ENCODE measurements around the gene GOLGA6L10.
"Not testable (repeated sequence)": the region's sequence is repeated elsewhere in the genome, so short reads cannot be mapped to it uniquely, and the experiment has no call there.

Gene GOLGA6L10

DNA sequence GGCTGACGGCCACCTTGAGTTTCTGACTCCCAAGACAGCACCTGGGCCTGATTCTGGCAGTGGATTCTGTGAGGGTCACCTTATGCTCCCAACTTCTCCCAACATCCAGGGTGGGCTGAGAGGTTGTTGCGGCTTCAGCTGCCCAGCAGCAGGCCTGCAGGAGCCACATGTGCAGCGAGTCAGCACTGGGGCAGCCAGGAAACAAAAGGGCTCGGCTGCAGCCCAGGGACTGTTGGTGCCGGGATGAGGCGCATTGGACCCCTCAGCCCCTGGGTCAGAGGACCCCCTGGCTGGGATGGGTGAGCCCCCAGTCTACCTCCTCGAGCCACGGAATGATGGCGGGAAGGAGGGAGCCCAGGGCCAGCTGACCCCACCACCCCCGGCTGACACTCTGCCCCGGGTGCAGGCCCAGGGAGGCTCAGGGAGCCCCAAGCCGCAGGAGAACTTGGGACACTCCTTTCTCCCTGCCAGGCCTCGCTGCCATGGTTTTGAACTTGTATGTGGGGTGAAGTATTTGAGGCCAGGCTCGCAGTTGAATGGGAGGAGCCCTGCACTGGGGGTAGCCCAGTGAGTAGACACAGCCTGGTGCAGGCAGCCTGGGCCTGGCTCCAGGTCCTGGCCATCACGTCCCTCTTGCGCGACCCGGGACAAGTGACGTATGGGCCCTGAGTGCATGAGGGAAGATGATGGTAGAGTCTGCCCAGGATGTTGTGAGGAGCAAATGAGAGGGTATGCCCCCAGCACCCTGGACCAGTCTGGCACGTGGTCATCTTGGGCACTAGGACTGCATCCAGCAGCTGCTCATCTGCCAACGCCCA lies 35.1 kb downstream of the GOLGA6L10 start:
- H3K4me3 ChIP-seq (ENCODE audit: control insufficient read depth in 1 of 7, extremely low read depth in 1 of 7, insufficient read depth in 4 of 7, low read depth in 2 of 7, low read length in 6 of 7); H3K27ac ChIP-seq (ENCODE audit: insufficient read depth in 1 of 2, low read depth in 1 of 2, low read length in 2 of 2, poor library complexity in 1 of 2, severe bottlenecking in 2 of 2); POLR2A ChIA-PET; DNase-seq; H3K9me3 ChIP-seq (ENCODE audit: control extremely low read depth in 1 of 5, control insufficient read depth in 4 of 5, insufficient read depth in 2 of 5, low read depth in 1 of 5, low read length in 4 of 5); CTCF ChIA-PET; H3K36me3 ChIP-seq (ENCODE audit: control insufficient read depth in 4 of 4, insufficient read depth in 4 of 4, low read length in 3 of 4); H3K27me3 ChIP-seq (replicated peaks in 2 of 5; ENCODE audit: control insufficient read depth in 4 of 5, insufficient read depth in 5 of 5, low read length in 4 of 5); H3K4me1 ChIP-seq (ENCODE audit: control extremely low read depth in 1 of 4, control insufficient read depth in 4 of 4, insufficient read depth in 4 of 4, low read length in 3 of 4): not testable (repeated sequence)
- WGBS (ENCODE audit: insufficient coverage), result 88% methylated on average over 10 of the region's 21 CpGs

- H3K4me1 ChIP-seq (ENCODE audit: control extremely low read depth in 1 of 4, control insufficient read depth in 4 of 4, insufficient read depth in 4 of 4, low read length in 3 of 4), result peaks cover 0 to 6% (median 0%) of the 10 kb centered on the region in 4 experiments
- peaks cover 0 to 4% (median 3%) of the 10 kb centered on the region in 5 experiments for H3K9me3 ChIP-seq (ENCODE audit: control extremely low read depth in 1 of 5, control insufficient read depth in 4 of 5, insufficient read depth in 2 of 5, low read depth in 1 of 5, low read length in 4 of 5)
- no peaks in the 10 kb centered on the region for H3K27me3 ChIP-seq (replicated peaks in 2 of 5; ENCODE audit: control insufficient read depth in 4 of 5, insufficient read depth in 5 of 5, low read length in 4 of 5)
- H3K4me3 ChIP-seq (ENCODE audit: control insufficient read depth in 1 of 7, extremely low read depth in 1 of 7, insufficient read depth in 4 of 7, low read depth in 2 of 7, low read length in 6 of 7), result no peak overlapping the region
- no peaks in the 10 kb centered on the region for H3K36me3 ChIP-seq (ENCODE audit: control insufficient read depth in 4 of 4, insufficient read depth in 4 of 4, low read length in 3 of 4)
- H3K27ac ChIP-seq (ENCODE audit: insufficient read depth in 1 of 2, low read depth in 1 of 2, low read length in 2 of 2, poor library complexity in 1 of 2, severe bottlenecking in 2 of 2), result no peak overlapping the region
- CTCF ChIA-PET, result no interaction called here
- no peak for DNase-seq
- POLR2A ChIA-PET, result no interaction called here
- 100% methylated on average over 2 of the region's 2 CpGs for WGBS (ENCODE audit: insufficient coverage)
Measured at GRCh38 chr15:82313446-82313845, 35.8 kb downstream of the GOLGA6L10 start.

- ChIA-PET CTCF (no interaction called here), POLR2A (no interaction called here)
- peaks cover 0 to 4% (median 3%) of the 10 kb centered on the region in 5 experiments for H3K9me3 ChIP-seq (ENCODE audit: control extremely low read depth in 1 of 5, control insufficient read depth in 4 of 5, insufficient read depth in 2 of 5, low read depth in 1 of 5, low read length in 4 of 5)
- peaks cover 0 to 6% (median 0%) of the 10 kb centered on the region in 4 experiments for H3K4me1 ChIP-seq (ENCODE audit: control extremely low read depth in 1 of 4, control insufficient read depth in 4 of 4, insufficient read depth in 4 of 4, low read length in 3 of 4)
- H3K27ac ChIP-seq (ENCODE audit: insufficient read depth in 1 of 2, low read depth in 1 of 2, low read length in 2 of 2, poor library complexity in 1 of 2, severe bottlenecking in 2 of 2), result no peak overlapping the region
- no peaks in the 10 kb centered on the region for H3K36me3 ChIP-seq (ENCODE audit: control insufficient read depth in 4 of 4, insufficient read depth in 4 of 4, low read length in 3 of 4)
- no peak for DNase-seq
- H3K4me3 ChIP-seq (ENCODE audit: control insufficient read depth in 1 of 7, extremely low read depth in 1 of 7, insufficient read depth in 4 of 7, low read depth in 2 of 7, low read length in 6 of 7), result no peak overlapping the region
- WGBS (ENCODE audit: insufficient coverage), result 86% methylated on average over 6 of the region's 8 CpGs
- no peaks in the 10 kb centered on the region for H3K27me3 ChIP-seq (replicated peaks in 2 of 5; ENCODE audit: control insufficient read depth in 4 of 5, insufficient read depth in 5 of 5, low read length in 4 of 5)
Measured at GRCh38 chr15:82312586-82313349, 36.5 kb downstream of the GOLGA6L10 start.

DNA sequence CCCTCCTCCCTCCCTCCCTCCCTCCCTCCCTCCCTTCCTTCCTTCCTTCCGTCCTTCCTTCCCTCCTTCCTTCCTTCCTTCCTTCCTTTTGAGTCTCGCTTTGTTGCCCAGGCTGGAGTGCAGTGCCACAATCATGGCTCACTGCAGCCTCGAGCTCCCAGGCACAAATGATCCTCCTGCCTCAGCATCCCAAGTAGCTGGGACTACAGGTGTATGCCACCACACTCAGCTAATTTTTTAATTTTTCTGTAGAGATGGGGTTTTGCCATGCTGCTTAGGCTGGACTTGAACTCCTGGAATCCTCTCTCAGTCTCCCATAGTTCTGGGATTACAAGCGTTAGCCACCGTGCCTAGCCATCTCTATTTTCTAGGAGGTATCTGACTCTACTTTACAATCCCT lies 38.0 kb downstream of the GOLGA6L10 start:
- H3K9me3 ChIP-seq (ENCODE audit: control extremely low read depth in 1 of 5, control insufficient read depth in 4 of 5, insufficient read depth in 2 of 5, low read depth in 1 of 5, low read length in 4 of 5); CTCF ChIA-PET; H3K4me3 ChIP-seq (ENCODE audit: control insufficient read depth in 1 of 7, extremely low read depth in 1 of 7, insufficient read depth in 4 of 7, low read depth in 2 of 7, low read length in 6 of 7); H3K27ac ChIP-seq (ENCODE audit: insufficient read depth in 1 of 2, low read depth in 1 of 2, low read length in 2 of 2, poor library complexity in 1 of 2, severe bottlenecking in 2 of 2); H3K27me3 ChIP-seq (replicated peaks in 2 of 5; ENCODE audit: control insufficient read depth in 4 of 5, insufficient read depth in 5 of 5, low read length in 4 of 5); H3K4me1 ChIP-seq (ENCODE audit: control extremely low read depth in 1 of 4, control insufficient read depth in 4 of 4, insufficient read depth in 4 of 4, low read length in 3 of 4); H3K36me3 ChIP-seq (ENCODE audit: control insufficient read depth in 4 of 4, insufficient read depth in 4 of 4, low read length in 3 of 4); POLR2A ChIA-PET; DNase-seq: not testable (repeated sequence)
- 100% methylated on average over 2 of the region's 5 CpGs for WGBS (ENCODE audit: insufficient coverage)

DNA sequence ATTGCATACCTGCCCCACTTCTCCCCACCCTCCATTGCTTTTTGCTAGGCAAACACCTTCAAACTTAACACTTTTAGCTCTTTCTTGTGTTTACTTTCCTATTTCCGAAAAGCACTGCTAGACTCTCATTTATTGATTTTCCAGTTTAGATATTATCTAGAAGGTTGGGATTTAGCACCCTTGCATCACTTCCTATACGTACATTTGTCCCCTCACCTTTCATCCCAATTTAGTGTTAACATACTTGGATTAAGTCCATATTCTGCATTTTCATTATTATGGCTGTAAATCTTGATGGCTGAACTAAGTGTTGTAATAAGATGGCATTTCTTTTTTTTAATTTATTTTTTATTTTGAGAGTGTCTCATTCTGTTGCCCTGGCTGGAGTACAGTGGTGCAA lies 39.5 kb downstream of the GOLGA6L10 start:
- peaks cover 0 to 6% (median 0%) of the 10 kb centered on the region in 4 experiments for H3K4me1 ChIP-seq (ENCODE audit: control extremely low read depth in 1 of 4, control insufficient read depth in 4 of 4, insufficient read depth in 4 of 4, low read length in 3 of 4)
- ChIA-PET POLR2A (no interaction called here), CTCF (interaction anchor here (0.6 kb wide), 1 partner anchor 120 kb away, joined by 3 read pairs; no protein-coding TSS in a partner anchor)
- no peaks in the 10 kb centered on the region for H3K27me3 ChIP-seq (replicated peaks in 2 of 5; ENCODE audit: control insufficient read depth in 4 of 5, insufficient read depth in 5 of 5, low read length in 4 of 5)
- no CpG with 5 or more reads among the region's 2 CpGs for WGBS (ENCODE audit: insufficient coverage)
- DNase-seq, result no peak
- peaks cover 0 to 4% (median 3%) of the 10 kb centered on the region in 5 experiments for H3K9me3 ChIP-seq (ENCODE audit: control extremely low read depth in 1 of 5, control insufficient read depth in 4 of 5, insufficient read depth in 2 of 5, low read depth in 1 of 5, low read length in 4 of 5)
- no peak overlapping the region for H3K27ac ChIP-seq (ENCODE audit: insufficient read depth in 1 of 2, low read depth in 1 of 2, low read length in 2 of 2, poor library complexity in 1 of 2, severe bottlenecking in 2 of 2)
- no peak overlapping the region for H3K4me3 ChIP-seq (ENCODE audit: control insufficient read depth in 1 of 7, extremely low read depth in 1 of 7, insufficient read depth in 4 of 7, low read depth in 2 of 7, low read length in 6 of 7)
- no peaks in the 10 kb centered on the region for H3K36me3 ChIP-seq (ENCODE audit: control insufficient read depth in 4 of 4, insufficient read depth in 4 of 4, low read length in 3 of 4)

- Histone ChIP-seq H3K4me3 (ENCODE audit: control insufficient read depth in 1 of 7, extremely low read depth in 1 of 7, insufficient read depth in 4 of 7, low read depth in 2 of 7, low read length in 6 of 7) (no peak overlapping the region), H3K9me3 (ENCODE audit: control extremely low read depth in 1 of 5, control insufficient read depth in 4 of 5, insufficient read depth in 2 of 5, low read depth in 1 of 5, low read length in 4 of 5) (peaks cover 0 to 4% (median 3%) of the 10 kb centered on the region in 5 experiments), H3K36me3 (ENCODE audit: control insufficient read depth in 4 of 4, insufficient read depth in 4 of 4, low read length in 3 of 4) (no peaks in the 10 kb centered on the region), H3K4me1 (ENCODE audit: control extremely low read depth in 1 of 4, control insufficient read depth in 4 of 4, insufficient read depth in 4 of 4, low read length in 3 of 4) (no peaks in the 10 kb centered on the region), H3K27ac (ENCODE audit: insufficient read depth in 1 of 2, low read depth in 1 of 2, low read length in 2 of 2, poor library complexity in 1 of 2, severe bottlenecking in 2 of 2) (no peak overlapping the region), H3K27me3 (replicated peaks in 2 of 5; ENCODE audit: control insufficient read depth in 4 of 5, insufficient read depth in 5 of 5, low read length in 4 of 5) (no peaks in the 10 kb centered on the region)
- DNase-seq, result no peak
- CTCF ChIA-PET, result no interaction called here
- POLR2A ChIA-PET, result no interaction called here
- WGBS (ENCODE audit: insufficient coverage), result 96% methylated on average over 5 of the region's 8 CpGs
Measured at GRCh38 chr15:82307714-82308081, 41.6 kb downstream of the GOLGA6L10 start.

All from common myeloid progenitor, CD34-positive (primary cell).